Measurements from ENCODE around the gene STOX2.

GRCh38 chr4:184066584-184067300 is 161.6 kb downstream of the STOX2 start:
- TF ChIP-seq EP300 (IDR thresholded peaks at IDR 0.05), result no peak
- TF ChIP-seq CTCF (IDR thresholded peaks at IDR 0.05), result no peak
- TF ChIP-seq POLR2A (IDR thresholded peaks at IDR 0.05), result no peak
